Epithelial cell of esophagus (primary cell): ENCODE data around the gene MYBPC3.

Experiments
- DNase-seq: peaks from one replicate; pipeline ENCODE4 v3.0.0; 2010; ENCODE audit warnings: low read depth
- H3K4me3 ChIP-seq: 2 replicates; pipeline ENCODE4 v1.5.1; 2011; ENCODE audit warnings: mild to moderate bottlenecking, low read length, control low read depth
- CTCF ChIP-seq: IDR thresholded peaks from 2 replicates; pipeline ENCODE4 v1.5.1; 2011; ENCODE audit warnings: low read depth, mild to moderate bottlenecking, low read length, control low read depth, inconsistent platforms; ENCODE audit not compliant: insufficient read depth; ENCODE audit errors: missing control alignments

The MYBPC3 gene

DNA sequence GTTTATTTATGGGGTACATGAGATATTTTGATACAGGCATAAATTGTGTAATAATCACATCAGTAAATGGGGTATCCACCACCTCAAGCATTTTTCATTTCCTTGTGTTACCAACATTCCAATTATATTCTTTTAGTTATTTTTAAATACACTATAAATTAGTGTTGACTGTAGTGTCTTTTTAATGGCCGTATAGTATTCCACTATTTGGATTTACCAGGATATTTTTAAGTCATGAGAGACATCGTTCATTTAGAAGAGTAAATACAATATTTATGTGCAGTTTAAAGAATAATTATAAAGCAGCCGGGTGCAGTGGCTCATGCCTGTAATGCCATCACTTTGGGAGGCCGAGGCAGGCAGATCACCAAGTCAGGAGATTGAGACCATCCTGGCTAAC is 32.0 kb upstream of the MYBPC3 start:
- DNase-seq, result no peak
- H3K4me3 ChIP-seq, result no peak overlapping the region
- no peak for TF ChIP-seq CTCF

DNA sequence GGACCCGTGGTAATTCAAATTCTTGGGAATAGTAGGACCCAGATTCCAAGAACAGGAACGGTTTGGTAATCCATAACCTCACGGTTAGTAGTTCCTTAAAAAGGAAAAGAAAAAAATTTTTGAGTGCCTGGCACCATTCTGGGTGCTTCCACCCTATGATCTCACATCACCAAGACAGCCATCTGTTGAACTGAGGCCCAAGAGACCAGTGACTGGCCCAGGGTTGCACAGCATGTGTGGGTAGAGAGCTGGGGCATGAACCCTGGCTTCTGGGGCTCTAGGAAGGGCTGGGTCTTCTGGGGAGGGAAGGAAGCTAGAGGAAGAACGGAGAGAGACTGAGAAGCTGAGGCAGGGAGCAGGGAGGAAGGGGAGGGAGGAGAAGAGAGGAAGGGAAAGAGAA is 30.6 kb upstream of the MYBPC3 start:
- no peak for TF ChIP-seq CTCF
- no peak for DNase-seq

DNA sequence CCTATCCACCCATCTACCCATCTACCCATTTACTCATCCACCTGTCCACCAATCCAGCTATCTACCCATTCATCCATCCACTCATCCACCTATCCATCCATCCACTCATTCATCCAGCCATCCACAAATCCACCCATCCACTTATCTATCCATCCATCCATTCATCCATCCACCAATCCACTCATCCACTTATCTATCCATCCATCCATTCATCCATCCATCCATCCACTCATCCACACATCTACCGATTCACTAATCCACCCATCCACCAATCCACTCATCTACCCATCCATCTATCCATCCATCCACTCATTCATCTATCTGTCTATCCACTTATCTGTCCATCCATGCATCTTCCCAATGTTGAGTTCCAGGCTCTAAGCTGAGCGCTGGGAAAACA is 27.6 kb upstream of the MYBPC3 start:
- H3K4me3 ChIP-seq, result no peak overlapping the region
- TF ChIP-seq CTCF, result no peak
- DNase-seq, result no peak

More for the DNA sequence above, 30.6 kb upstream of the MYBPC3 start:
- H3K4me3 ChIP-seq, result no peak overlapping the region

DNA sequence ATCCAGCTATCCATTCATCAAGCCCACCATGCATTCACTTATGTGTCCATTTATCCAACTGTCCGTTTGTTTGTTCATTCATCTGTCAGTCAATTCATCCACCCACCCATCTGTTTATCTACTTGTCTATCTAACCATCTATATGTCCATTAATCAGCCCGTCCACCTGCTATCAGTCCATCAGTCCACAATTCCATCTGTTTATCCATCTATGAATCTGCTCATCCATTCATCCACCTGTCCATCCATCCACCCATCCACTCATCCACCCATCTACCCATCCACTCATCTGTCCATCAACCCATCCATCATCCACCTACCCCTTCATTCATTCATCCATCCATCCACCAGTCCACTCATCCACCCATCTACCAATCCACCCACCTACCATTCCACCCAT is 26.8 kb upstream of the MYBPC3 start:
- no peak for TF ChIP-seq CTCF
- no peak overlapping the region for H3K4me3 ChIP-seq
- no peak for DNase-seq

DNA sequence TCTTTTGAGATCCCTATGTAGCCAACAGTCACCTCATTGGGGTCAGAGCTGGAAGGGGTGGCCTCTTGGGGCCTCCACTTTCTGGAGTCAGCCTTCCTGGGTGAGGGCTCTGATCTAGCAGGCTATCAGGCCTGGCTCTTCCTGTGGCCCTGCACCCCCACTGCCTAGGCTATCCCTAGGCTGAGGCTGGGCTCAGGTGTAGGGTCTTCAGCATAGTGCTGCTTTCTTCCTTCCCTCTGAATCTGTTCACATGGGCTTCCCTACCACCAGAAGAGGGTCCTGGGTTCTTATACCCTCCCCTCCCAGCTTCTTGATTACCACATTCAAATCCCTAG is 26.3 kb upstream of the MYBPC3 start:
- DNase-seq, result no peak
- no peak for TF ChIP-seq CTCF
- no peak overlapping the region for H3K4me3 ChIP-seq

DNA sequence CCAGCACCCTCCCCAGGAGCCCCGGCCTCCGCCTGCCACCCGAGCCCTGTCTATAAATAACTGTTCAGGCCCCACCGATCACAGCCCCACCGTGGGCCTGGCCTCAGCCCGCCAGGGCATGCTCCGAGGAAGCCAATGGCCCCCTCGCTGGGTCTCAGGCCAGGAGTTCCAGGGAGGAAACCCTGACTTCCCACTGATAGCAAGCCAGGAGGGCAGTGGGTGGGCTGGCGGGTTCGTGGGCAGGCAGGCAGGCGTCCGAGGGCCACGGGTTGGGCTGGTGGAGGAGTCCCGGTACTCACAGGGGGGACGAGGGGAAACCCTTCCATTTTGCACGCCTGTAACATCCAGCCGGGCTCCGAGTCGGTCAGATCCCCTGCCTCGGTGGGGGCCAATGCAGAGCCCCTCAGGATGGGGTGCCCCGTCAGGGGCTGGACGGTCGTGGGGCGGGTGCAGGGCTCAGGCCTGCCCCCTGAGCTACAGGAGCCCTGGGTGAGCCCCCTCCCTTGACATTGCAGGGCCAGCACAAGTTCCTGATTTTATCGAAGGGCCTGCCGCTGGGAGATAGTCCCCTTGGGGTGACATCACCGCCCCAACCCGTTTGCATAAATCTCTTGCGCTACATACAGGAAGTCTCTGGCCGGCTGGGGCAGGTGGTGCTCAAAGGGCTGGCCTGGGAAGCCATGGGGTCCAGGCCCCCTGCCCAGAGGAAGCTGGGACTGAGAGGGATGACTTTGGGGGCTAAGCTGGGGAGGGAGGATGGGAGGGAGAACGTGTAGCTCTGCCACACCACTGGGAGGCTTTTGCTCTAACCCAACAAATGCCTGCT is 25.7 kb upstream of the MYBPC3 start, which contains the start of gene SPI1:
Gene SPI1 (minus strand): TSS at position 538 of the 826 bp plus-strand sequence. CDS start 194 bp downstream, at position 344.
- no peak within 1 kb of the TSS for H3K4me3 ChIP-seq

More for the DNA sequence above, 25.7 kb upstream of the MYBPC3 start, which contains the start of gene SPI1:
- DNase-seq, result no peak
- TF ChIP-seq CTCF, result no peak
